Midbrain (tissue), 1 donor: ENCODE results near the gene KCNG2.

Experiments
- DNase-seq: peaks from one replicate; lab custom pipeline; 2025; lab: John Stamatoyannopoulos, UW

KCNG2 gene

DNA sequence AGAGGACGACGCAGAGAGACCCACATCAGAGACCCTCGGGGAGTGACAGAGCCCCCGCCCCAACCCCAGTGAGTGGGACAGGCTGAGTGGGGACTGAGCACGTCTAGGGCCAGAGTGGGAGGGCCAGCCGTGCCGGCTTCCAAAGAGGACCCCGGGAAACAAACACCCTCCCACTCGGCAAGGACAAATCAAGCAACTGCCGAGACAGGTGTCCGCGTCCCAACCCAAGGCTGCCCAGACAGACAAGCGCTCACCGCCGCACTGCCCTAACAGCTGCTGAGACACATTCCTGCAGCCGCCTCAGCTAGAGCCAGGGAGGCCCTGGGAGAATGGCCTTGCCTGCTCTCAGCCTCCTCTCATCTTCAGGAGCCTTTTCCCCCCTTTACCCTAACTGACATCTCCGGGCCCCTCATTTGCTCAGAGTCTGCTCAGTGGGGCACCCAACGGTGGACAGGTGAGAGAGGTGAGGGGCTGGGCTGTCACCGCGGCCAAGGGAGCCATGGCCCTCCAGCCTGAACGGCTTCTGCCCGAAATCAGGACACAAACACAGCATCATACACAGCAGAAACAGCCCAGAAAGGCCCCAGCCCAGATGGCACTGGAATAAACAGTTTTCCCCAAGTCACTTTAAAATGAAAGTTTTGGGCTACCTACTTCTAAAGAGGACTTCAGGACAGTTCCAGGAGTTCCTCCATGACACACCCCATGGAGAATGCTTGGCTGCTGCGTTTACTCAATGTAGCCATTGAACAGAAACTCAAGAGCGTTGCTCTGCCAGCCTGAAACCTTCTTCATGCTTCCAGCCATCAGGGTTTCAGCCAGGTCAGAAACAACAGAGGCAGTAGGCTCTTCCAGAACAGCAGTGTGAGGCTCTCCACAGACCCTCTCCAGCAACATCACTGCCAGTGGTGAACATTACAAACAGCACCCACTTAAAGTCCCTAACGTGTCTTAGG lies 130.1 kb downstream of the KCNG2 start:
- DNase-seq, result no peak

DNA sequence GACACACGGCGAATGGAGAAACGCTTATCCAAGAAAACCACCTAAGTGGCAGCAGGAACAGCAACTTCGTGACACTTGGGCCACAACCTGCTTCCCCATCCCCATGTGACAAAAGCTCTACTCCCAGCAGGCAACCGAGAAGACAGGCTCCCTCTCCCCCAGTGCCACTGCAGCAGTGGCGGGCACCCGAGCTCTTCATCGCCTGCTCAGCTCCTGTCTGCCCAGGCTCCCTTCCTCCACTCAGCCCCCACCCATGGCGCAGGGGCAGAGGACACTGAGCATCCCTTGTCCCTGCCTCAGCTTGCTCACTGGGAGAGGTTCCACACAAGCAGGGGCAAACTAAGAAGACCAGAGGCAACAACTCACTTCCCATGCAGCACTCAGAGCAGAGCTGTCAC lies 130.8 kb downstream of the KCNG2 start:
- no peak for DNase-seq

DNA sequence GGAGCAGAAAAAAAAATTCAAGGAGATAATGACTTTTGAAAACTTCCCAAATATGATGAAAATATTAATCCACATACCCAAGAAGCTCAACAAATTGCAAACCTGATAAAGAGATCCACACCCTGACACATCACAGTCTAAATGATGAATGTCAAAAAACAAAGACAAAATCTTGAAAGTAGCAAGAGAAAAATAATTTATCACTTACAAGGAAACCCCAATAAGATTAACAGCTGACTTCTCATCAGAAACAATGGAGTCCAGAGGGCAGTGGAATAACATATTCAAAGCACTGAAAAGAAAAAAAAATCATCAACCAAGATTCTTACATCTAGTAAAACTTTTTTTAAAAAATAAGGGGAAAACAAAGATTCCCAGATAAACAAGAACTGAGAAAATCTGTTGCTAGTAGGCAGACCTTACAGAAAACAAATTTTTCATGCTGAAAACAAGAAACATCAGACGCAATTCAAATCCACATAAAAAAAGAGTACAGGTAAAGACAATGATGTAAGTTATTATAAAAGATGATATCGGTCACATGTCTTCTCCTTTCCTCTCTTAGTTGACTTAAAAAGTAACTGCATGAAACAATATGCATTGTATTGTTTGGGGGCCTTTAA lies 132.4 kb downstream of the KCNG2 start:
- DNase-seq, result no peak

DNA sequence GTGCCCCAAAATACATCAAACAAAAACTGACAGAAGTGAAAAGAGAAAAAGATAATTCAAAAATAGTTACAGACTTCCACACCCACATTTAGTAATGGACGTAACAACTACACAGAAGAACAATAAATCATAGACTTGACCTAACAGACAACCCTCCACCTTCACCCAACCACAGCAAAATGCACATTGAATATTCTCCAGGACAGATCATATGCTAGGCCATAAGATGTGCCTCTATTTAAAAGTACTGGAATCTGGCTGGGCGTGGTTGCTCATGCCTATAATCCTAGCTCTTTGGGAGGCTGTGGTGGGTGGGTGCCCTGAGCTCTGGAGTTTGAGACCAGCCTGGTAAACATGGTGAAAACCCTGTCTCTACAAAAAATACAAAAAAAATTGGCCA lies 133.7 kb downstream of the KCNG2 start:
- no peak for DNase-seq

DNA sequence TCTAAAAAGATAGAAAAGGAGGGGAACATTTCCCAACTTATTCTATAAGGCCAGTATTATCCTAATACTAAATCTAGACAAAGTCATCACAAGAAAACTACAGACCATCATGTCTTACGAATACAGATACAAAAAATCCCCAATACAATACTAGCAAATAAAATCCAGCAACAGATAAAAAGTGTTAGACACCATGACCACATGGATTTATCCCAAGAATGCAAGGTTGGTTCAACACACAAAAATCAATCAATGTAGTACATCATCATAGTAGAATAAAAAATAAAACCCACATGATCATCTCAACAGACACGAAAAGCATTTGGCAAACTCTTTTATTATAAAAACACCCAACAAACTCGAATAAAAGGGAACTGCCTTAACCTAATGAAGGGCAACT lies 135.2 kb downstream of the KCNG2 start:
- DNase-seq, result no peak

DNA sequence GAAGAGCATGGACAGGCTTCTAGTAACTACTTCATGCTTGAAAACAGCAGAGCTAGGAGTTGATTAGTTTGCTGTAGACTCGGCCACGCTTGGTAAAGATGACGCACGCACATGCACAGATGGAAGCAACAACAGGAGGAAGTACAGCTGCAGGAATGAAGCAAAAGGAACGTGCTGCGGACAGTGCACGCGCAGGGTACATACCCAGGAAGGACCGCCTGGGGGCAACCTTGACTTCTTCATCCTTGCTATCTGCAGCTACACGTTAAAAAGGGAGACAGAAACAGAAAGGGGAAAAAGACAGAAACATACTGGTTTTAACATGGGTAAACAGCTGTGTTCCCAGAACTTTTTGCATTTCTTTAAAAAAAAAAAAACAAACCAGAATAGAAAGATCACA lies 136.0 kb downstream of the KCNG2 start:
- DNase-seq, result no peak

DNA sequence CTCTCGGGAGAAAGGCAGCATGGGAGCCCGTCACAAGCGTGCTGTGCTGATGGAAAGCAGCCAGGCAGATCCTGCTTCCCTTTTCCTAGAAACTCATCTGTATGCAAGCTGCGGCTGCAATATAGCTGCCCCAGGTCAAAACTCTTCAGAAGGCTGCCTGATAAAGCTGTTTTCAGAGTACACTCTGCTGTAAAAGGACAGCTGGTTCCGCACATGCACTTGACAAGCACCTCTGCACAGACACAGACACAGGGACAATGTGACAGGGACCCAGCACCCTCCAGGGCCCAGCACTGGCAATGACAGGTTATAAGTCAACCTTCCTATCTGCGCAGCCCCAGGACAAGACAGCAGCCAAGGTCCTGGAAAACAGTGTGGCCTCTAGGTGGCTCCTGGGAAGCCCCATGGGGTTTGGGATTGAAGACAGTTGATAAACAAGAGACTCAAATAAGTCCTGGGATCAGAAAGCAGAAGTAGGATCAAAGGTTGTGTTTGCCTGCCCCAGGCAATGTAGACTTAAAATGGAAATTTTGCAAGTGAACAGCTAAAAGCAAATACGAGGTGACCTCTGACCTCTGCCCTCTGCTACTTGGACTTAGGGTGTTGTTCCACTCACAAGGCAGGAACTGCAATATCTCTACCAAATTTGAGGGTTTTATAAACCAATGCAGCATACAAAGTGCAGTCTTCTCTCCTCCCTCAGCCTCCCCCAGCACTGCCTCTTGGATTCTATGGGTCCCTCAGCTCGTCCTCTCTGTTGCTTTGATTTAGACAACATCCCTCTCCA lies 136.8 kb downstream of the KCNG2 start:
- DNase-seq, result no peak

DNA sequence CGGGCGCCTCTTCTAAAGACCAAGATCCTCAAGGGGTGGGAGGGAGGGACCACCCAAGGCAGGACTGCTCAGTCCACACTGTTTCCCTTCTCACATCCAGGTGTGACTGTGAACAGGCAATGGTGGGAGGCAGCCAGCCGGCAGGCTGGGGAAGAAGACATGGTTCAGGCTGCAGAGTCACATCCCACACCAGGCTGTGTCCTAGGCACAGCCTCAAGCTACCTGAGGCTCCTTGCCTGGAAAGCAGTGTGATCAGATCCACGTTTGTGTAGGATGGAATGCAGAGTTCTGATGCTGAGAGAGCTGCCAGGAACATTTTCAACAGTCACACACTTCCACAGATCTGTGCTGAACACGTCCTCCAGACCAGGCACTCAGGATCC lies 137.4 kb downstream of the KCNG2 start:
- no peak for DNase-seq

DNA sequence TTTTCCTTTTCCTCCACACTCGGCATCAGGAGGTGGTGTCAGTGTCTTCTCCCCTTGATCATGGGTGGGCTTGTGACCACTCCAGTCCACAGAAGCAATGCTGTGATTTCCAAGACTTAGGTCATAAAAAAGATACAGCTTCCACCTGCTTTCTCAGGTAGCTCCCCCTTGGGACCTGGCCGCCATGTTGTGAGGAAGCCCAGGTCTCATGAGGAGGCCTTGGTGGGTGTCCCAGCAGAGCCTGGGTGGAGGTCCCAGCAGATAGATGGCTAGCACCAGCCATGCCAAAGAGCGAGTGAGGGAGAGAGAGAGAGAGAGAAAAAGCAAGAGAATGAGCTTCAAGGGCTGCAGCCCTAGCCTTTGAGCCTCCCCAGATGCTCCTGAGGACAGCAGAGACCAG lies 137.8 kb downstream of the KCNG2 start:
- no peak for DNase-seq

DNA sequence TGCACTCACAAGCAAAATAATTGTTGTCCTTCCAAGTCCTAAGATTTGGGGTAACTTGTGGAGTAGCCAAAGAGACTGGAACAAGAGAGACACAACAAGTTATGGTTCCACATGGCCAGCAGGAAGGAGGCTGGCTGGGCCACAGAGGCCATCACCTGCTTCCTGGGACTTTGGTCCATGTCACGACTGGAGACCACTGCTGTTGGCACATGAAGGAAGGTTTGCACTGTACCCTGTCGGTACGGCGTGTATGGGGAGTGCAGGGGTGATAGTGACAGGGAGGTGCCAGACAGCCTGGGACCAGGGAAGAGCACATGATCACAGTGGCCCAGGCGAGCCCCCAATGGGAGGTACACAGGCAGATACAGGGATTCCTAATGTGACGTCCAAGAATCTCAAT lies 138.2 kb downstream of the KCNG2 start:
- DNase-seq, result no peak

DNA sequence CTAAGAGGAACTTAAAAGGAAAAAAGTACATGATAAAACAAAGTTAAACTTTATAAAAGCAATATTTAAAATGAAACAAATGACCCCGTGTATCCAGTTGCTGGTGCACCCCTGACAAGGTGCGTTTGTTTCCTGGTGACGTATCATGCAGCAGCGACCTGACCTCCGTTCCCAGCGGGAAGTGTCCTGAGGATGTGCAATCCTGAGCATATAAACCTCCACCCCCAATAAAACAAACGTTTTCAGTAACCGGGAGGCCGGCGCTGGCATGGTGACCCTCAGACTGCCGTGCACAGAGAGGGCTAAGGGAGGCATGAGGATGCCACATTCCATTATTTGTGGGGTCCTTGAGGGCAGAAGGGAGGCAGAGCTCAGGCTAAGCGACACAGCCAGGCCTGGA lies 138.9 kb downstream of the KCNG2 start:
- DNase-seq, result no peak

DNA sequence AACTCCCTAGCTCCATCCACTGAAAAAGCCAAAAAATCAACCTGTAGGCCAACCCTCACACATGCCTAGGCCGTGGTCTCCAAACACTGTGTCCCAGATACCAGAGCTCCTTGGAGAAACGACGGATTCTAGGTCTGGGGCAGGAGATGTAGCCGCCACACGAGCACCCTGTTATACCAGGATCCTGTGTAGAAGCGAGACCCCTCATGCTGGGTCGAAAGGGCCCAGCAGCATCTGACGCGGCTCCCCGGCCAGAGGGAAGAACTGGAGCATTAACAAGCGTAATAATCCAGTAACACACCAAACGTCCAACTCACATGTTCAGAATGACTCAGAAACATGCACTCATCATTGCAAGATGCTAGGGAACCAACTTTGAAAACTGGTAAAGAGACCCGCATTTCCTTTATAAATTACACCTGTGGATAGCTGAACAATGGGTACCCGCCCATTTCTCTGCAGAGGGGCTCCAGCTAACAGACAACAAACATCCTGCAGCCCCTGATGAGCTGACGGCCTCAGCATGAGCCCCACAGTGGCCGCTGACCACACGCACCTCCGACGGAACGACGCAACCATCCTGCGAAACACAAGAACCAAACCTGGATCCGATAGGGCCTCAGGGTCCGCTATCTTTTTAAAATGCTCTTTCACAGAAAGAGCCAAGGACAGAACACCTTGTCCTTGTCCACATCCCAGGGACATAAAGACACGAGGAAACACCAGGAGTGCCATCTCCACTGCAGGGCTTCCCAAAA lies 139.5 kb downstream of the KCNG2 start:
- DNase-seq, result no peak

DNA sequence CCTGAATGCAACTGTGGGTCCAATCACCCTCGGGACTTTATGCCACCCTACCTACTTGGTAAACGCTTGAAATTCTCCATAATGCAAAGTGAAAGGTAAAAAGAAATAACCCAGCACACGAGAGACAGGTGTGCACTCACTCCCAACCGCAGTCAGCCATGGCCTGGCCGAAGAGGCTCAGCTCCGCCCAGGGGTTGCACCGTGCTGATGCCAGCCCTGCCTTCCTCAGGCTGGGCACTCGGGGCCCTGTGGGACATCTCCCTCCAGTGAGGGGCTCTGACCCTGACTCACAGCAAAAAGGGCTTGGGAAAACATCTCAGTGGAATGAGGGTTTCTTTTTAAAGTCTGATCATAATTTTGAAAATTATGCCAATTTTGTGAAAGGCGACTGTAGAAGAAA lies 140.5 kb downstream of the KCNG2 start:
- no peak for DNase-seq

DNA sequence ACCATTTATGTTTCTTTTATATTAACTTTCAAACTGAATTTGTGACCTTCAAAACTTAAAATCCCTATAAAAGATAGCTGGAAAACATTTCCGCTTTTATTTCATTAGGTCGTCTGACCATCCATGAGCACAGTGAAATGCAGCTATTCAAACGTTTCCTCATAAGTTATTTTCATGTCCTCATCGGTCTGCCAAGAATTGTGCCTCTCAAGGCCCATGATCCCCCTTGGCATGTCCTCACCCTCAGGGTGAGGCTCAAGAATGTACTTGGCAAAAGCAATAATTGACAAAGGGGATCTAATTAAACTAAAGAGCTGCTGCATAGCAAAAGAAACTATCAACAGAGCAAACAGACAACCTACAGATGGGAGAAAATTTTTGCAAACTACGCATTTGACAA lies 141.4 kb downstream of the KCNG2 start:
- no peak for DNase-seq

DNA sequence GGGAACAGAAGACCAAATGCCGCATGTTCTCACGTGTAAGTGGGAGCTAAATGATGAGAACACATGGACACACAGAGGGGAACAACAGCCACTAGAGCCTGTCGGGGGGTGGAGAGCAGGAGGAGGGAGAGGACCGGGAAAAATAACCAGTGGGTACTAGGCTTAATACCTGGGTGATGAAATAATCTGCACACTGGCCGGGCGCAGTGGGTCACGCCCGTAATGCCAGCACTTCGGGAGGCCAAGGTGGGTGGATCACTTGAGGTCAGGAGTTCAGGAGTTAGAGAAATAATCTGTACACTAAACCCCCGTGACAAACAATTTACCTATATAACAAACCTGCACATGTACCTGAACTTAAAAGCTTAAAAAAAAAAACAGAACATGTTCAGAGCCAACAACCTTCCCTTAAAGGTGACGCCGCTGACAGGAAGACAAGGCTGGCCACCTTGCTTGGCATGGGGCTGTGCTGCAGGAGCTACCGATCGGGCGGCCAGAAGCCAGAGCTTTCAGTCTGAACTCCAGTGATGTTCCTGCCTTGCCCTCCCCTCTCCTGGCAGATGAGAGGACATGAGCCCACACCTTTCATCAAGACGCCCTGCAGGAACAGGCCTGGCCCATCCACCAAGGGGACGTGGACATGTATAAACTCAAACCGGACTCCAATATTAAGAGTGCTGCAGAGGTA lies 142.5 kb downstream of the KCNG2 start:
- no peak for DNase-seq

DNA sequence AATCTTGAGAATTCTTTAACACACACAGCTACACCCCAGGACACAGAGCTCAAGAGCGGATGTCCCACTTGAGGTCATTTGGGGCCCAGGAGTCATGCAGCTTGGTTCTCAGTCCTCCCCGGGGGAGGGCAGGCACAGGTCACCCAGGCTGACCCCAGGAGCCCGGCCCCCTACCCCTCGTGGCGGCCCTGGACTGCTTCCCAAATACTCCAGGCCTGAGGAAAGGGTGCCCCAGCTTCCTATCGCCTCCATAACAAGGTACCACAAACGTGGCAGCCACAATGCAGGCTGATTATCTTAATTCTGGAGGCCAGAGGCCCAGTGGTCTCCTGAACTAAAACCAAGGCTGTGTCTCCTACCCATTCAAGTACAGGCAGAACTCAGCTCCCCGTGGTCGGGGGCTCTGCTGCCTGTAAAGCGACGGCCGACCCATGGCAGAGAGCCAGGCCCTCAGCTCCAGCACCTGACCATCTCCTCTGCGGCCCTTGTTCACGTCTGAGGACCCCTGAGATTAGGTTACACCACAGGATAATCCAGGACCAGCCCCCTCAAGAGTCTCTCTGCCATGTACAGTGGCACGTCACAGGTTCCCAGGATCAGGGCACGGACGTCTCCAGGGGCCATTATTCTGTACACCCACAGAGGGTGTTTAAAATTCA lies 143.2 kb downstream of the KCNG2 start:
- DNase-seq, result no peak

DNA sequence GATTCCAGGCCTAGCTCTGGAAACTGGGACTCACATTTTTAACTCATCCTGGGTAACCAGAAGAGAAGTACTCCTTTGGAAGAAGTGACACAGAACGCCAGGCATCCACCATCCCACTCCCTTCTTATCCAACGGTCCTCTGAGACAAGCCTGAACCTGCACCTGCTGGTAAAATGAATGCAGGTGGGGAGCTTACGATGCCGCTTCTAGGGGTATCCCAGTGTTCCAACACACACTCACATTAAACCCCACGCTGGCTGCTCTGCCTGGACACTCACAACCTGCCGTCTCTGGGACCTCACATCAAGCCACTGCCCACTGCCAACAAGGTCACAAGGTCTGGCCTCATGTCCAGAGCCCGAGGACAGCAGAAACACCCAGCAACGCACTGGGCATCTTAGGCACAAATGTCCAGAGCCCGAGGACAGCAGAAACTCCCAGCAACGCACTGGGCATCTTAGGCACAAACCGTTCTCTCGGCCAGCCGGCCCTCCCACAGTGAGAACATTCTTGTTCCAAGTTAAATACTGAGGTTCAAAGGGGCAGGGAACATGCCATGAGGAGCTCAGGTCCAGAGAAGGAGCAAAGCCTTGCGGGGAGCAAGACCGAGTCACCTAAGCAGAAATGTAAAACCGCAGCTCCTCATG lies 143.9 kb downstream of the KCNG2 start:
- peak; percentile 60 for DNase-seq

DNA sequence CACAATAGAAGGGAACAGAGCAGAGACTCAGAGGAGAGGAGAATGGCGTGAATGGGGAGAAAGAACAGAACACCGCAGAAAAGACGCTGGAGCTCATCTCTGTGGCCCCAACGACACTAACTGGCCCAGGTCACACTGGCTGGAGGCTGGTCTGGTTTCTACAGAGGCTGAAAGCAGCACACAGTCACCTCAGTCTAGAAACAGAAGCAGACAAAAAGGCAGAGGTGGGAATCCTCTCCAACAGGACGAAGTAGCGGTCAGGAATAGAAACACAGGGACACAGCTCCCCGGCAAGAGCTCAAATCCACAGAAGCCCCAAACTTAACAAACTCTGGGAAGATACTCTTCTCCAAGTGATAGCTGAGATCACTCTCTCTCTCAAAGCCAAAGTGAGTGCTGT lies 144.5 kb downstream of the KCNG2 start:
- no peak for DNase-seq

DNA sequence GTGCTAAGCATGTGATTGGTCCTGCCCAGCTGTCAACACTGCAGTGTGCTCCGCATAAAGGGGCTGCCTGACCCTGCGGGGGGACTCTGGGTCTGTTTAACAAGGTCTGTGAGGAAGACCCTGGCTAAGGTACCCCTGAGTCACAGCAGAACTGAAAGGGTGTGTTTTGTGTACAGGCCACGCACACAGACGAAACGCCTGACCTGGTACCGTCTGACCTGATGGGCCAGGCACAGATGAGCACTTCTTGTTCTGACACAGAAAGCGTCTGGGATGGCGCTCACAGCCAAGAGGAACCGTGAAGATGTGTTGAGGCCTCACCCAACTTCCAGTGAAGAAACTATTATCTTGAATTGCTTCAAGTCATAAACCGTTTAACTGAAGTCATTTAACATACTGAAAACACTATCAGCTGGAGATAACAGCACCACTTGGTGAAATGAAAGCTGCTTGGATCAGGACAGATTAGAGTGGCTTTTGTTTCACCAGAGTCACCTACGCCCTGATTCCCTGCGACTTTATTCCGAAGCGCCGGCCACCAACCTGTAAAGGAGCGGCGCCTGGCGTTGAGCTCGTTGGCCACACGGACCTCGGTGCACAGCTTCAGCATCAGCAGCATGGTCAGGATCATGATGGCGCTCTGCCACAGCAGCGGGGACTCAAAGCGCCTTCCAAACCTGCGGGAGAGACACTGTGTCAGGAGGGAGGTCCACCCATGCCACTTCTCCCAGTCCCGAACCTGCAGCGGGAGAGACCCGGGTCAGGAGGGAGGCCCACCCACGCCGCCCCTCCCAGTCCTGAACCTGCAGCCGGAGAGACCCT lies 145.3 kb downstream of the KCNG2 start:
- no peak for DNase-seq
